SJCRH30 (cell line): ENCODE results near the gene CENPA. TPM values are rescaled to one million over a fixed set of nuclear protein-coding genes. Genes with fewer than 3 reads are reported as not detected.

Source experiments
- DNase-seq, 2 experiments: peaks; one replicate each; pipeline ENCODE4 v3.0.0-alpha.2; 2015 to 2020
- H3K27ac ChIP-seq: fragments of 250-450 bp; sonication (Bioruptor Pico); 2 replicates; pipeline ENCODE4 v1.5.1; 2020; ENCODE audit warnings: mild to moderate bottlenecking, moderate library complexity
- H3K27me3 ChIP-seq: fragments of 250-450 bp; sonication (Bioruptor Pico); 2 replicates; pipeline ENCODE4 v1.5.1; 2020; ENCODE audit warnings: mild to moderate bottlenecking, moderate library complexity
- H3K36me3 ChIP-seq: fragments of 250-450 bp; sonication (Bioruptor Pico); 2 replicates; pipeline ENCODE4 v1.5.1; 2020; ENCODE audit warnings: mild to moderate bottlenecking, moderate library complexity
- H3K4me1 ChIP-seq: fragments of 250-450 bp; sonication (Bioruptor Pico); 2 replicates; pipeline ENCODE4 v1.5.1; 2020; ENCODE audit warnings: mild to moderate bottlenecking, moderate library complexity
- H3K4me3 ChIP-seq: fragments of 250-450 bp; sonication (Bioruptor Pico); 2 replicates; pipeline ENCODE4 v1.5.1; 2020; ENCODE audit warnings: mild to moderate bottlenecking, moderate library complexity
- H3K9me3 ChIP-seq: fragments of 250-450 bp; sonication (Bioruptor Pico); replicated peaks from 2 replicates; pipeline ENCODE4 v1.5.1; 2020; ENCODE audit warnings: mild to moderate bottlenecking, moderate library complexity
- total RNA-seq: library from RNA; depleted of rRNA; stranded (reverse); fragments of >200 nt; shearing (Covaris generic); gene quantifications from 2 replicates; pipeline ENCODE4 v1.2.3, GENCODE V29; 2014

The CENPA gene
- total RNA-seq, 1 experiment from 2014 or later, result 50.2 TPM

- peaks cover 28% of the 10 kb centered on the region for H3K4me1 ChIP-seq
- H3K36me3 ChIP-seq, result peaks cover 2% of the 10 kb centered on the region
- no peak overlapping the region for H3K4me3 ChIP-seq
- no peak overlapping the region for H3K27ac ChIP-seq
- H3K27me3 ChIP-seq, result no peaks in the 10 kb centered on the region
- H3K9me3 ChIP-seq, result no peaks in the 10 kb centered on the region
- DNase-seq, result no peak
Measured at GRCh38 chr2:26769089-26769761, 16.6 kb upstream of the CENPA start.

- Histone ChIP-seq H3K4me1 (peaks cover 19% of the 10 kb centered on the region), H3K27ac (no peak overlapping the region), H3K27me3 (no peaks in the 10 kb centered on the region), H3K9me3 (no peaks in the 10 kb centered on the region), H3K4me3 (no peak overlapping the region), H3K36me3 (peaks cover 10% of the 10 kb centered on the region)
- DNase-seq, result peak; percentile 30 to 40
Measured at GRCh38 chr2:26770986-26771586, 14.8 kb upstream of the CENPA start.

- Histone ChIP-seq H3K36me3 (peaks cover 20% of the 10 kb centered on the region), H3K27ac (peak overlapping the region; percentile 60), H3K9me3 (no peaks in the 10 kb centered on the region), H3K4me1 (peaks cover 19% of the 10 kb centered on the region), H3K27me3 (no peaks in the 10 kb centered on the region), H3K4me3 (no peak overlapping the region)
- DNase-seq, result peak; percentile 66 to 68
Measured at GRCh38 chr2:26772064-26773001, 13.5 kb upstream of the CENPA start.

- H3K9me3 ChIP-seq, result no peaks in the 10 kb centered on the region
- no peak overlapping the region for H3K27ac ChIP-seq
- no peaks in the 10 kb centered on the region for H3K27me3 ChIP-seq
- no peak for DNase-seq
- H3K4me1 ChIP-seq, result peaks cover 19% of the 10 kb centered on the region
- no peak overlapping the region for H3K4me3 ChIP-seq
- peaks cover 37% of the 10 kb centered on the region for H3K36me3 ChIP-seq
Measured at GRCh38 chr2:26776195-26776800, 9.6 kb upstream of the CENPA start.

GRCh38 chr2:26778098-26778497, 7.8 kb upstream of the CENPA start:
- H3K4me3 ChIP-seq, result no peak overlapping the region
- no peak for DNase-seq
- H3K36me3 ChIP-seq, result peaks cover 37% of the 10 kb centered on the region
- no peak overlapping the region for H3K27ac ChIP-seq
- H3K9me3 ChIP-seq, result no peaks in the 10 kb centered on the region
- H3K4me1 ChIP-seq, result peaks cover under 1% of the 10 kb centered on the region
- no peaks in the 10 kb centered on the region for H3K27me3 ChIP-seq

GRCh38 chr2:26778507-26778906, 7.3 kb upstream of the CENPA start:
- H3K27me3 ChIP-seq, result no peaks in the 10 kb centered on the region
- H3K9me3 ChIP-seq, result no peaks in the 10 kb centered on the region
- no peaks in the 10 kb centered on the region; the same call in 1 of the 2 replicates for H3K4me1 ChIP-seq
- no peak overlapping the region for H3K27ac ChIP-seq
- DNase-seq, result no peak
- H3K4me3 ChIP-seq, result no peak overlapping the region
- H3K36me3 ChIP-seq, result peaks cover 37% of the 10 kb centered on the region

GRCh38 chr2:26780203-26780760, 5.6 kb upstream of the CENPA start:
- Histone ChIP-seq H3K4me1 (0 out of 2 replicates have a peak, but pooled peaks cover 3% of the 10 kb centered on the region), H3K9me3 (no peaks in the 10 kb centered on the region), H3K27ac (no peak overlapping the region), H3K4me3 (no peak overlapping the region), H3K27me3 (no peaks in the 10 kb centered on the region), H3K36me3 (peaks cover 34% of the 10 kb centered on the region)
- DNase-seq, result no peak

GRCh38 chr2:26782876-26783704, 2.8 kb upstream of the CENPA start:
- Histone ChIP-seq H3K4me1 (0 out of 2 replicates have a peak, but pooled peaks cover 3% of the 10 kb centered on the region), H3K27ac (no peak overlapping the region), H3K4me3 (no peak overlapping the region), H3K9me3 (no peaks in the 10 kb centered on the region), H3K27me3 (no peaks in the 10 kb centered on the region), H3K36me3 (peaks cover 15% of the 10 kb centered on the region)
- no peak for DNase-seq

GRCh38 chr2:26784570-26785234, 1.2 kb upstream of the CENPA start:
- Histone ChIP-seq H3K4me3 (peak overlapping the region; percentile 85), H3K36me3 (peaks cover 7% of the 10 kb centered on the region; the same call in 1 of the 2 replicates), H3K27me3 (no peaks in the 10 kb centered on the region), H3K9me3 (no peaks in the 10 kb centered on the region), H3K4me1 (0 out of 2 replicates have a peak, but pooled peaks cover 3% of the 10 kb centered on the region), H3K27ac (no peak overlapping the region; the same call in 1 of the 2 replicates)
- peak in 1 of 2 experiments; percentile 25 for DNase-seq

GRCh38 chr2:26786207-26787028, 562 bp downstream of the CENPA start:
- Histone ChIP-seq H3K27ac (peak overlapping the region; percentile 70), H3K36me3 (peaks cover 23% of the 10 kb centered on the region), H3K9me3 (no peaks in the 10 kb centered on the region; the same call in 1 of the 2 replicates), H3K4me3 (peak overlapping the region; percentile 85), H3K27me3 (no peaks in the 10 kb centered on the region), H3K4me1 (0 out of 2 replicates have a peak, but pooled peaks cover 3% of the 10 kb centered on the region)
- DNase-seq, result peak; percentile 38 to 60

GRCh38 chr2:26792720-26793119, 6.9 kb downstream of the CENPA start:
- Histone ChIP-seq H3K27ac (no peak overlapping the region), H3K27me3 (no peaks in the 10 kb centered on the region), H3K36me3 (peaks cover 78% of the 10 kb centered on the region), H3K4me1 (no peaks in the 10 kb centered on the region), H3K4me3 (no peak overlapping the region), H3K9me3 (no peaks in the 10 kb centered on the region; the same call in 1 of the 2 replicates)
- no peak for DNase-seq

GRCh38 chr2:26793518-26793917, 7.7 kb downstream of the CENPA start:
- Histone ChIP-seq H3K27ac (no peak overlapping the region), H3K9me3 (no peaks in the 10 kb centered on the region; the same call in 1 of the 2 replicates), H3K4me3 (no peak overlapping the region), H3K36me3 (peaks cover 80% of the 10 kb centered on the region), H3K27me3 (no peaks in the 10 kb centered on the region), H3K4me1 (no peaks in the 10 kb centered on the region)
- no peak for DNase-seq
